A673 (cell line): ENCODE measurements around the gene ANO2.

Experiments used
- CTCF ChIP-seq: fragments of 300-800, 200-600 bp; sonication (generic); conservative IDR thresholded peaks from 2 replicates; pipeline ENCODE4 v1.5.1; 2017; ENCODE audit warnings: low read depth, mild to moderate bottlenecking, antibody characterized with exemption, low read length, moderate library complexity, mixed read lengths
- EZH2 ChIP-seq: fragments of 200-600 bp; sonication (generic); IDR thresholded peaks from 2 replicates; pipeline ENCODE4 v1.6.1; 2017; ENCODE audit warnings: borderline replicate concordance, low read depth, mild to moderate bottlenecking, mixed read lengths, antibody characterized with exemption, low read length; ENCODE audit not compliant: poor library complexity, severe bottlenecking

GRCh38 chr12:5684989-5685388, 260.1 kb downstream of the ANO2 start:
- TF ChIP-seq CTCF (no peak), EZH2 (no peak)
